Calu3 (cell line): ENCODE data around the gene FUNDC2. TPM values are rescaled to one million over a fixed set of nuclear protein-coding genes. Genes with fewer than 3 reads are reported as not detected.

Experiments used
- BruUV-seq: library from RNA; stranded (reverse); fragments of 400-500 nt; replicated peaks from 2 replicates; lab custom pipeline; 2021; lab: Mats Ljungman, UMichigan
- CTCF ChIA-PET: fragments of 300-600 bp; sonication (Branson Sonifier 250); formaldehyde crosslinking; loops from one replicate; lab custom pipeline; 2022; ENCODE audit warnings: antibody characterized with exemption; lab: Charles Lee
- DNase-seq: peaks from one replicate; pipeline ENCODE4 v3.0.0; 2022
- H3K27ac Mint-ChIP-seq: one replicate; pipeline ENCODE4 v1.8.0; 2022; ENCODE audit warnings: mixed read lengths; ENCODE audit not compliant: unreplicated experiment
- H3K27me3 Mint-ChIP-seq: one replicate; pipeline ENCODE4 v1.8.0; 2022; ENCODE audit warnings: mixed read lengths; ENCODE audit not compliant: unreplicated experiment
- H3K36me3 Mint-ChIP-seq: one replicate; pipeline ENCODE4 v1.8.0; 2022; ENCODE audit warnings: mild to moderate bottlenecking, moderate library complexity, mixed read lengths; ENCODE audit not compliant: insufficient read depth, unreplicated experiment
- H3K4me1 Mint-ChIP-seq: one replicate; pipeline ENCODE4 v1.8.0; 2022; ENCODE audit warnings: mild to moderate bottlenecking, low read depth, mixed read lengths; ENCODE audit not compliant: unreplicated experiment
- H3K4me3 Mint-ChIP-seq: one replicate; pipeline ENCODE4 v1.8.0; 2022; ENCODE audit warnings: mild to moderate bottlenecking, low read depth, moderate library complexity, mixed read lengths; ENCODE audit not compliant: unreplicated experiment
- H3K9me3 Mint-ChIP-seq: one replicate; pipeline ENCODE4 v1.8.0; 2022; ENCODE audit warnings: low read depth, mixed read lengths; ENCODE audit not compliant: unreplicated experiment
- intact Hi-C: fragments of 100-400 bp; cut with micrococcal nuclease; formaldehyde crosslinking; loops from one replicate; pipeline ENCODE4 v1.10.0; 2022; ENCODE audit not compliant: unreplicated experiment
- total RNA-seq: library from RNA; stranded (reverse); gene quantifications from 2 replicates; pipeline ENCODE4 v1.2.3, GENCODE V29; 2022
- TF ChIP-seq, protein P1 (sequence below): fragments of 200-600 bp; IDR thresholded peaks from one replicate; pipeline ENCODE4 v1.8.0; 2022; ENCODE audit warnings: antibody characterized with exemption; ENCODE audit not compliant: unreplicated experiment

The FUNDC2 gene
- total RNA-seq, 1 experiment from 2014 or later, result 45.4 TPM

DNA sequence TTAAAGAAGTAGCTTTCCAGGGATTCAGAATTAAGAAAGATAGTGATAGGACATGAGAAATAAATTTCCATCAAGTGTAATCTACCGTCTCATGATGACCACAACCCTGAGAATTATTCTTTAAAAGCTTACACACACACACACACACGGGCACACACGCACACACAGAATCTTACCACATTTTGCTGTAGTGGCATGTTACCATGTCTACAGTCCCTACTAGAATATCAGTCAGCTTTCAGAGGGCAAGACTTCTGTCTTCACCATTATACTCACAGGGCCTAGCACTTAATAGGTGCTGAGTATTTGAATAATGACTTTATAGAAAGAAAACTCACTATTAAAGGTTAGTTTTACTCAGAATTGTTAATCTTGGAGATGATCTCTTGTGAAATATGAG is 28.9 kb downstream of the FUNDC2 start:
- Mint-ChIP-seq H3K27ac (no peak overlapping the region), H3K36me3 (no peaks in the 10 kb centered on the region), H3K4me1 (peaks cover 15% of the 10 kb centered on the region), H3K9me3 (no peaks in the 10 kb centered on the region), H3K4me3 (no peak overlapping the region), H3K27me3 (no peaks in the 10 kb centered on the region)
- CTCF ChIA-PET, result no interaction called here
- BruUV-seq, result no TSS peak
- TF ChIP-seq, protein P1, sequence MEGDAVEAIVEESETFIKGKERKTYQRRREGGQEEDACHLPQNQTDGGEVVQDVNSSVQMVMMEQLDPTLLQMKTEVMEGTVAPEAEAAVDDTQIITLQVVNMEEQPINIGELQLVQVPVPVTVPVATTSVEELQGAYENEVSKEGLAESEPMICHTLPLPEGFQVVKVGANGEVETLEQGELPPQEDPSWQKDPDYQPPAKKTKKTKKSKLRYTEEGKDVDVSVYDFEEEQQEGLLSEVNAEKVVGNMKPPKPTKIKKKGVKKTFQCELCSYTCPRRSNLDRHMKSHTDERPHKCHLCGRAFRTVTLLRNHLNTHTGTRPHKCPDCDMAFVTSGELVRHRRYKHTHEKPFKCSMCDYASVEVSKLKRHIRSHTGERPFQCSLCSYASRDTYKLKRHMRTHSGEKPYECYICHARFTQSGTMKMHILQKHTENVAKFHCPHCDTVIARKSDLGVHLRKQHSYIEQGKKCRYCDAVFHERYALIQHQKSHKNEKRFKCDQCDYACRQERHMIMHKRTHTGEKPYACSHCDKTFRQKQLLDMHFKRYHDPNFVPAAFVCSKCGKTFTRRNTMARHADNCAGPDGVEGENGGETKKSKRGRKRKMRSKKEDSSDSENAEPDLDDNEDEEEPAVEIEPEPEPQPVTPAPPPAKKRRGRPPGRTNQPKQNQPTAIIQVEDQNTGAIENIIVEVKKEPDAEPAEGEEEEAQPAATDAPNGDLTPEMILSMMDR, result no peak
- intact Hi-C loops, result no loop called here
- no peak for DNase-seq

DNA sequence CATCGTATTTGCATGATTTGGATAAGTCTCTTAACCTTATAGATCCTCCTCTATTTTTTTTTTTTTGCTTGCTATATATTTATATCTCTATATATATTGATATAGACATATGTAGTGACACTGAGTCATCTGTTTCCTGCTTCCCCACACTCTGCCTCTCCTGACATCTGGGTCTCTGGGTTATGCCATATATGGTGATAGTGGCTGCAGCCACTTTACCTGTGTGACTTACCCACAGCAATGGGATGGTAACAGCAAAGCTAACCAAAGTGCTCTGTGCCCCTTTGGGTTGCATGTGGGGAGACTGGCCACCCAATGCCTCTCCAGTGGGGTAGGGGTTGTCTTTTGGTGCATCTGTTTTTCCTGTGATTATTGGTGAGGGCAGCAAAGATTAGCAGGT is 29.8 kb downstream of the FUNDC2 start:
- BruUV-seq, result no TSS peak
- no peaks in the 10 kb centered on the region for H3K9me3 Mint-ChIP-seq
- no peak overlapping the region for H3K4me3 Mint-ChIP-seq
- H3K27me3 Mint-ChIP-seq, result no peaks in the 10 kb centered on the region
- TF ChIP-seq, protein P1, result no peak
- peaks cover 15% of the 10 kb centered on the region for H3K4me1 Mint-ChIP-seq
- H3K27ac Mint-ChIP-seq, result no peak overlapping the region
- DNase-seq, result no peak
- CTCF ChIA-PET, result no interaction called here
- H3K36me3 Mint-ChIP-seq, result no peaks in the 10 kb centered on the region
- intact Hi-C loops, result loop anchor here (2.0 kb wide), 1 partner anchor 28 kb away; no protein-coding TSS in a partner anchor

DNA sequence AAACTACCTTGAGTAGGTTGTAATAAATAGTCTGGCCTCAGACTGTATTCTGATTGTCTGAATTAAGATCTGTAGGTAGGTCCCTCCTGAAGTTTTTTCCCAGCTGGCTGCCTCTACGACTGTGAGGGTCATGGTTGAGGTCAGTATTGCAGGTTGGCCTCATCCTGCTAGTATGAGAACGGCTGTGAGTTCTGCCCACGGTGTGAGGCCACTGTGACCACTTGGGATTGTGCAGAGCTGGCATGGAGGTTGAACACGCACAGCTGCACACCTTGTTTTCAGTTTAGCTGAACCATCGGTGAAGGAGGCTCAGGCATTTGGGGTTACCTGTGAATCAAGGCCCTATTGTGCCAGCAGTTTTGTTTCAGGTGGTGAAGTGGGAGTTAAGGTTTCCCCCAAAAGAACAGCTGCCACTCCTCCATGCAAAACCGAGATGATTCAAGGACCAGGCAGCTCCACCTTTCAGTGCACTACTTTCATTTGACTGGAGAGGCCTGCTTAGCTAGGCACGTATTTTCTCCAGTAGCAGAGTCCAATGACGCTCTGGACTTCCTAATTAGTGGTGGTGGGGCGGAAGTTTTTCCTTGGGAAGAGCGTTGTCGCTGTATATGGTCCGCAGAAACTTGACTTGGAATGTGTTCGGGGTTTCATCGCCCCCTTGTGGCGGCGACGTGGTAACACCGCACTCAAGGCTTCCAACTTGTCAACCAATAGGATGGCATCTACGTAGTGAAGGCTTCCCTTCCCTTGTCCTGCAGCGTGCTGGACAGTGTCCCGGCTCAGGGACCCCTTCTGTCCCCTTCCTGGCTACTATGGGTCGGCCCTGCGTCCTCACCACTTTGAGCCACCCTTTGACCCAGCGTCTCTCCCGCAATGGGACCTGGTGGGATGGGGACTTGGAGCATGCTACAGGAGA is 30.5 kb downstream of the FUNDC2 start:
- DNase-seq, result peak; percentile 69
- Mint-ChIP-seq H3K9me3 (no peaks in the 10 kb centered on the region), H3K4me3 (peak overlapping the region; percentile 36), H3K36me3 (no peaks in the 10 kb centered on the region), H3K27me3 (no peaks in the 10 kb centered on the region), H3K4me1 (peaks cover 15% of the 10 kb centered on the region), H3K27ac (no peak overlapping the region)
- CTCF ChIA-PET, result no interaction called here
- TF ChIP-seq, protein P1, result peak; percentile 61
- intact Hi-C loops, result loop anchor here (1.0 to 2.0 kb wide), 2 partner anchors 28 to 76 kb away; no protein-coding TSS in a partner anchor
- no TSS peak for BruUV-seq

DNA sequence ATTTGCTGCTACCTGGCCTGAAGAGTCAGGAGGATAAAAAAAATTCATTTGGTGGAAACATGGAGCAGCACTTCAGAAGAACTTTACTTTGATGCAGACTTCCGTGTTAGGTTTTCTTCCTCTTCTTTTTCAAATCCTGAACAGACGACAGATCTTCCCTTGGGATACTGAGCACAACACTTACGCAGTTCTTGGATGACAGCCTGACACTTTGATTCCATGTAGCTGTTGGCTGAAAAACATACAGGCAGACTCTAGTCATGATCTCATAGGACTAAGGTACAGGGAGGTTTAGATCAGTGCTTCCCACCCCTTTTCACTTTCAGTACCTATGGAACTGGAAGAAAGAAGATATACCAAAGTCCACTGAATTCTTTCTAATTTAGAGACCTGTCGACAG is 35.1 kb downstream of the FUNDC2 start:
- CTCF ChIA-PET, result no interaction called here
- no peak for DNase-seq
- H3K4me1 Mint-ChIP-seq, result peaks cover 11% of the 10 kb centered on the region
- H3K36me3 Mint-ChIP-seq, result no peaks in the 10 kb centered on the region
- BruUV-seq, result no TSS peak
- intact Hi-C loops, result no loop called here
- no peak overlapping the region for H3K27ac Mint-ChIP-seq
- no peaks in the 10 kb centered on the region for H3K27me3 Mint-ChIP-seq
- TF ChIP-seq, protein P1, result no peak
- no peak overlapping the region for H3K4me3 Mint-ChIP-seq
- H3K9me3 Mint-ChIP-seq, result no peaks in the 10 kb centered on the region
